Activated CD4-positive, alpha-beta T cell treated with anti-CD3 and anti-CD28 coated beads for 1 hour (primary cell): ENCODE measurements around the gene CHST5.
"Not testable (repeated sequence)": the region's sequence is repeated elsewhere in the genome, so short reads cannot be mapped to it uniquely, and the experiment has no call there.

Experiments used
- DNase-seq: peaks from one replicate; pipeline ENCODE4 v3.0.0-alpha.2; 2020

Gene CHST5

DNA sequence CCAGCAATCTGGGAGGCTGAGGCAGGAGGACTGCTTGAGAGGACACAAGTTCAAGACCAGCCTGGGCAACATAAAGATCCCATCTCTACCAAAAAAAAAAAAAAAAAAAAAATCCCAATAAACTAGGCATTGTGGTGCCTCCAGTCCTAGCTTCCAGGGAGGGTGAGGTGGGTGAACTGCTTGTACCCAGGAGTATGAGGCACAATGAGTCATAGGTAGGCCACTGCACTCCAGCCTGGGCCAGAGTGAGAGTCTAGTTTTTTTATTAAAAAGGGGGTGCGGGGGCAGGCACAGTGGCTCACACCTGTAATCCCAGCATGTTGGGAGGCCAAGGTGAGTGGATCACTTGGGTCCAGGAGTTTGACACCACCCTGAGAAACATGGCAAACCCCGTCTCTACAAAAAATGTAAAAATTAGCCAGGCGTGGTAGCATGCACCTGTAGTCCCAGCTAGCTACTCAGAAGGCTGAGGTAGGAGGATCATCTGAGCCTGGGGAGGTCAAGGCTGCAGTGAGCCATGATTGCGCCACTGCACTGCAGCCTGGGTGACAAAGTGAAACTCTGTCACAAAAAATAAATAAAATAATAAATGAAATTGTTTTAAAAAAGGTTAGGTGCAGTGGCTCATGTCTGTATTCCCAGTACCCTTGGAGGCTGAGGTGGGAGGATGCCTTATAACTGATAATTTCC, 32.8 kb downstream of the CHST5 start:
- no peak for DNase-seq

DNA sequence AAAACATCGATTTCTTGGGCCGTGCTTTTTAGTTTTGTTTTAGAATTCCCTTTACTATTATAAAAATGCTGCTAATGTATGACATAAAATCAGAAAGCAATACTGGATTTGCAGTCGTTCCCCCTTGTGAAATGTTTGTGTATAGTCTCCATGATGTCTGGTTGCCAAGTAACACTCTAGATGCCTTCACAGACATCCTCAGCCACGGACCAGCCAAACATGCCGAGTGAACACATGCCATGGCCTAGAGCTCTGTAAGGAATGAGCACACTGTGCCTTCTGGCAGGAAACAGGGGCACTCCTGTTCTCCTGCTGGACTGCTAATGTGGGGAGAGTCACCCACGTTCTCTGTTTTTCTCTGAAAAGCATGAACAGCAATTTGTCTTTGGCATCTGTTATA, 34.1 kb downstream of the CHST5 start:
- DNase-seq, result not testable (repeated sequence)

DNA sequence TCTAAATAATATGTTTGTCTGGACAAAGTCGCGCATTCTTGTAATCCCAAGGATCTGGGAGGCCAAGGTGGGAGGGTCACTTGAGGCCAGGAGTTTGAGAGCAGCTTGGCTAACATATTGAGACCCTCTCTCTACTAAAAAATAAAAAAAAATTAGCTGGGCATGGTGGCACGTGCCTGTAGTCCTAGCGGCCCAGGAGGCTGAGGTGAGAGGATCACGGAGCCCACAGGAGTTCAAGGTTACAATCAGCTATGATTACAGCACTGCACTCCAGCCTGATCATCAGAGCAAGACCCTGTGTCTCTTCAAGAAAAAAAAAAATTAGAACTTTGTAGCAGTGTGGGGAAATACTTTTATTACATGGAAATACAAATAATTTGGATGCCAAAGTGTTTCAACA, 34.5 kb downstream of the CHST5 start:
- DNase-seq, result no peak

DNA sequence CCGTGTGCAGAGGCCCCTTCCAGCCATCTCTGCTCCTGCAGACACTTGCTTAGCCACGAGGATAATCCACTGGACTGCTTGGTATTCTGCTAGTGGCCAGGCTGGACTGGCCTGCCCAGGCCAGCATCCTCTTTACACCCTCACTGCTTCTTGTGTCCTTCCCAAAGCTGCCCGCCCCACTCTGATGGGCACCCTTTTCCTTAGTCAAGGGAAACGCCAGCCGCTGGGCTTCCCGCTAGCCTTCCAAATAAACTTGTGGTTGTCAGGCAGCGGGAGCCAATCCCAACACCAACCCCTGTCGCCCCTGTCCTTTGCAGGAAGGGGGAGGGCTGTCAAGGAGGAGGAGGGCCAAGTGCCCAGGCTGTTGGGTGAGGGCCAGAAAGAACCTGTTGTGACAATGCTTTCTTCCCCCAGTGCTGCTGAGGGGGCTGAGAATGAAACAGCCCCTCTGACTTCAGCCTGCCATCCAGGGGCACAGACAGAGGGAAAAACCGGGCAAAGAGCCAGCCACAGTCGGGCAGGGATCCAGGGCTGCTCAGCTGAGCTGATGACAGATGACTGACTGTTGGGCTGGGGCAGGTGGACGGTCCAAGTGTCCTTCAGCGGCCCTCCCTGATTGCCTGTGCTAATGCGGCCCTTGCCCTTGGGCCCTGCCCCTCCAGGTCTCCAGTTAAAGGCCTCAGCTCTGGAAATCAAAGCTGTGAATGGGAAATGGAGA, 37.1 kb downstream of the CHST5 start:
- not testable (repeated sequence) for DNase-seq

DNA sequence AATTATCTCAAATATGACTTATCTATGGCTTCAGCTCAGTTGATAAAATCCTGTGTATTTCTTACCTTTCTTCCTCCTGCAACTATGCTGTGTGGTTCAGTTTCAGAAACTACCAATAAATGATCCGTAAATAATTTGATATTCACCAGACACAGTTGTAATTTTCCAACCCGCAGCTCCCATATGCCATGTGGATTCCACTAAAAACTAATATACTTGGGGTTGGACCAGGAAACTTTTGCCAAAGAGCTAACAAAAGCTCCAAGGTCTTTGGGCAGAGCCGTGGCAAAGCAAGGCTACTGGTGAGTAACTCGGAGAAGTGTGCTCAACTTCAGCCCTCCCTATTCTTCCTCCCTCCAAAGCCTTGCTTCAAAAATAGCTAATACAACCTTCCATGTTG, 38.4 kb downstream of the CHST5 start:
- no peak for DNase-seq

DNA sequence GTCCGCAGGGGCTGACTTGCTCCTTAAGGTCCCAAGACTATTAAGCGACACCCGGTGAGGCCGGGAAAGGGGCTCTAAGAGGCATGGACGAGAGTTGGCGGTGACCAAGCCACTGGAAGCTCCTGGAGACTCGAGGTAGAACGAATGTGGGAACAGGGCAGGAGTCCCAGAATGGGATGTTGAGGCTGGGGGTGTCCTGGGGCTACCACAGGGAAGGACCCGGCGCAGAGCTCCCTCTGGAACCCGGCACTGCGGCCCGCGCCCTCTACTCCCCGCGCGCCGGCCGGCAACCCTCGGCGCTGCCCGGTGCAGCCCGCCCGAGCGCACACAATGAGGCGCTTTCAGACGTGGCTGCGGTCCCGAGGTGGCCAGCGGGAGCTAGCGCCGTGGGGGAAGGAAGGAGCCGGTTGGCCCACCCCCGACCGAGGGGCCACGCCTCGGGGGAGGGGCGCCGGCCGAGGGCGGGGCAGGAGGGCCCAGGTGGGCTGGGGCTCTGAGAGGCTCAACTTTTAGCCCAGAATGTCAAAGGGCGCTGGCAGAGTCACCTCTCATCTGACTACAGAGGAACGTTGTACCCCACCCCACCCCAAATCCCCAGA, 40.7 kb downstream of the CHST5 start, which contains the start of gene CHST6:
TSS of gene CHST6 (minus strand) at position 366 of the 599 bp plus-strand sequence. CDS start 15,613 bp downstream, outside the sequence.
- DNase-seq, result no peak

DNA sequence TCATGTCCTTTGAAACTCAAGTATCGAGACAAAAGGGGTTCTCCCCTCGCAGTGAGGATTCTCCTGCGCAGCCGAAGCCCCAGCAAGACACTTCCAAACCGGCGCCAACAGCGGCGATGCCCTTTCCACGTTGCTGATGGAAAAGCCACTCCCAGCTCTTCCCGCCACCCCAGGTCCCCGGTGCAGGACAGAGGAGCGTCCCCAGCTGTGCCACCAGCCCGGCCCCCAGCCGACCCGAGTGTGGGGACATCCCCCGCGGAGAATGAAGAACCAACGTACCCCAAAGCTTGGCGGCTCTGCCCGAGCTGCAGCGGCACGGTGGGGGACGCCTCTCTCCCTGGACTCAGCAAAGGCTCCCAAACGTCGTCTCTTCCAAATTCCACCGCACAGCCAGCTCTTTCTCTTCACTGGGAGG, 41.2 kb downstream of the CHST5 start:
- DNase-seq, result no peak

DNA sequence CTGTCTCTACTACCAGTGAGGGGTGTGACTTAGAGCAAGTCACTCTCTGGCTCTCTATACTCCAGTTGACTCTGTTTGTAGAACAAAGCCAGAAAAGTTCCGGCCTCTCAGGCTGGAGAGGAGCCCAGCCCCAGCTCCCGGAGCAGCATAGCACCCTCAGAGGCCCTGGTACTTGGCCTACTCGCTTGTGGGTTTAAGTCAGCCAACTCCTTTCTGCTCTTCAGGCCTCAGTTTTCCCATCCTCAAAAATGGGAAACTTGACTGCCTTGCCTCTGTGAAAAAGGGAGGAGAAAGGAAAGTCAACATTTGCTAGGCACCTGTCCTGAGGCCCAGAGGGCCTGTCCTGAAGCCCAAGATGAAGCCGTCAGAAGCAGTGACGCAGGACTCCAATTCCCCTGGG, 41.7 kb downstream of the CHST5 start:
- no peak for DNase-seq

DNA sequence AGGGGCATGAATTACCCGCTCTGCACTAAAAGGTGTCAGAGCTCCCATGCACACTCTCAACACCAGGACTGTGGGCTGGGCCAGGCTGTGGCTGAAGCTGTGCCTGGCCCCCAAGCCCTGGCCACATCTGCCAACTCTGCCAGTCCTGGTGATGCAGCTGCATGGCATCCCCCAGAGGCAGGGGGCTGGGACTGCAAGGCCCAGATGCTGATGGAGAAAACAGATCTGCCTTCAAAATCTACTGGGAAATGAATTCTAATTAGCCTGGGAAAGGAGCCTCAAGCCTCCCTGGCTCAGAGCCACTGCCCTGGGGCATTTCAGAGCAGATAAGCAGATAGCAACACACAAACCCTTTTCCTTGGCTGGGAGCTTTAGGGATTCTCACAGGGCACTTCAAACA, 44.0 kb downstream of the CHST5 start:
- DNase-seq, result no peak

DNA sequence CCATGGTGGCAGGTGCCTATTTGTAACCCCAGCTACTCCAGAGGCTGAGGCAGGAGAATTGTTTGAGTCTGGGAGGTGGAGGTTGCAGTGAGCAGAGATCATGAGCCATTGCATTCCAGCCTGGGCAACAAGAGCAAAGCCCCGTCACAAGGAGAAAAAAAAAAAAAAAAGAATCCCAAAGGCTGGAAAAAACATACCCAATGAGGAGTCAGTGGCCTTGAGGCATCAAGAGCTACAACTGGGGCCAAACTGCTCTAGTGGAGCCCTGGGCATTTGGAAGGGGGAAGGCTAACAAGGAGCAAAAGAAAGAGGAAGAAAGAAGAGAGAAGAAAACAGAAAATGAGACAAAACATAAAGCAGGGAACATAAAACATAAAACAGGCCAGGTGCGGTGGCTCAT, 47.6 kb downstream of the CHST5 start:
- no peak for DNase-seq

DNA sequence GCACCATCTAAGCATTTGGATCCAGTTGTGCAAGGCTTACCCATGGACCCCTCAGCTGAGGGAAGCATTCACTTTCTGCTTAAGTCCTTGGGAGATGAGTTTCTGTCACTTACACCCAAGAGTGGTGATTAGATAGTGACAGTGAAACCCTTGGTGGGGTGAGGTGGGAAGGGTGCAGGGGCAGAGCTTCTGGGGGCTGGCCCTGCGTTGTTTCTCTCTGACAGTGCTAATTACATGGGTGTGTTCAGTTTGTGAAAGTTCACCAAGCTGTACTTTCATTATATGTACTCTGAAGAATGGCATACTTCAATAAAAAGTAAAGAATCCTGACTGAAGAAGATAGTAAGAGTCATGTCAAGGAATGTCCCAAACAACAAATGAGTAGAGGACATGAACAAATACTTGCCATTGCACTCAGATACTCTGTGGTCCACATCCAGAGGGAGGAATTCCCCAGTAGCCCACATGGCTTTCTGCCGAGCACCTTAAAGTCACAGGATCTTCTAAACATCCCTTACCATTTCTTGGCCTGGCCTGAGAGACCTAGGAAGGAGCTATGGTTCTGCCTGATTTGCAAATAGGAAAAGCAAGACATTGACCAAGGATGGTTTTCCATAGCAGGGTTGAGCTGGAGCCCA, 49.1 kb downstream of the CHST5 start:
- DNase-seq, result no peak

DNA sequence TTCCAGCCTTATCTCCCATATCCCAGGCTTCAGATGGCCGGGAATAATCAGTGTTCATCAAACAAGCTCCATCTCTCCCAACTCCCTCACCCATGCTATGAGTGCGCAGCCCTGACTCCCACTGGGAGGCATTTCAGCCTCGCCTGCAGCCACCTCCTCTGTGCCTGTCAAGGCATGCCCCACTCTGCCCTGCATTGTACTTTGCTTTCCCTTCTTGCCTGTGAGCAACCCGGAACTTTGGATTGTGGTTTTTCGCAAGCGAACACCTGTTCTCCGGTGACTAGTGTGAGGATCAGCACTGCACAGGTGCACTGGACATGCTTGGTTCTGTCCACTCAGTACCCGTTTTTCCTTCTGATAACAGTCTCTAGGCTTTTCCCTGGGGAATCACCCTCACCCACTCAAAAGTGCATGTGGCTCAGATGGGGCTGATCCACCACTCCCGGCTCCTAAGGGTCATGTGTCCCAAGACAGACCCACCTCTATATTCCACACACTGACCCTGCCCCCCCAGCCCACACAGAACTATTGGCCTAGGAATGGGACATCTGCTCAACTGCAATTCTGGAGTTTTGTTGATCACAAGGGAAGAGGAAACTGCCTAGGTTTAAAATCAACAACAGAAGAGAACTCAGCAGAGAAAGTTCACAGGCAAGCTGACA, 49.8 kb downstream of the CHST5 start:
- no peak for DNase-seq

DNA sequence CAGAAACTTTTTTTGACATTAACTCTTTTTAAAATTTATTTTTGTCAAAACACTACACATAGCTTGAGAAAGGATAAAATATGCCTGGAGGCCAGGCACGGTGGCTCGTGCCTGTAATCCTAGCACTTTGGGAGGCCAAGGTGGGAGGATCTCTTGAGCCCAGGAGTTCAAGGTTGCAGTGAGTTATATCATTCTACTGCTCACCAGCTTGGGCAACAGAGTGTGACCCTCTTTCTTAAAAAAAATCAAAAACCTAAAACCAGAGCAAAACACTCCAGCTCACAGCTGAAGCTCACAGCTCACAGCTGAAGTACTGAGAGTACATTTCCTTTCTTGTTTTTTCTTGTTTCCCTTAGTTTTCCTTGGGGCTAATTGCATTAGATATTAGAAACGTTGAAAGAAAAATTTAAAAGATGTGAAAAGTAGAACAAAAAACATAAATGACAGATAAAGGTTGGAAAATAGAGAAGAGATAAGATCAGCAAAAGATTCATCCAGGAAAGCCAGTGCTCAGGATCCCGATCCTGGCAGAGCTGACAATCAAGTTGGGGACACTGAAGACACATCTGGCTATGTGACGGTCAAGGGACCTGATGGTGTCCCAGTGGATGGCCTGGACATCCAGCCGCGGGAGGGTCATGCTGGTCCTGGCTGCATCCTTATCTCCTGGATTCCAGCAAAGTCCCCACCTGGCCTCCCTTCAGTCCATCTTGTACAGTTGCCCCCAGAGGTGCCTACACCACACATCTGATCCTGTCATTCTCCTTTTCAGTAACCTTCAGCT, 50.5 kb downstream of the CHST5 start:
- DNase-seq, result no peak

DNA sequence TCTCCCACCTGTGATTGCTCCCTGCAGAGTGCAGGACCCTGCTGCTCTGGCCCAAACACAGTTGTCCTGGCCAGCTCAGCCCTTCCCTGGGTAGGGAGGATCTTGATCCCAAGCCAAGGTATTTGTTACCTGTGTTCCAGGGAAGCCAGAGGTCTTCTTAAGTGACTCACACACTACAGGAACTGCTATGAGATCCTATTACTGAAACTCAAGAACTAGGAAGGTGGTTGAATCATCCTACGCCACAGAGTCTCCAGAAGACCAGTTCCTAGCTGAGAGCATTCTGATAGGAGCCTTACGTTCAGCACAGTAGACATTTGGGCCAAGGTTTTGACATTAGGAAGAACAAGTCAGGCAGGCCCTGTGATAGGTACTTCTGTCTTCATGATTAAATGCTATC, 52.7 kb downstream of the CHST5 start:
- DNase-seq, result no peak

DNA sequence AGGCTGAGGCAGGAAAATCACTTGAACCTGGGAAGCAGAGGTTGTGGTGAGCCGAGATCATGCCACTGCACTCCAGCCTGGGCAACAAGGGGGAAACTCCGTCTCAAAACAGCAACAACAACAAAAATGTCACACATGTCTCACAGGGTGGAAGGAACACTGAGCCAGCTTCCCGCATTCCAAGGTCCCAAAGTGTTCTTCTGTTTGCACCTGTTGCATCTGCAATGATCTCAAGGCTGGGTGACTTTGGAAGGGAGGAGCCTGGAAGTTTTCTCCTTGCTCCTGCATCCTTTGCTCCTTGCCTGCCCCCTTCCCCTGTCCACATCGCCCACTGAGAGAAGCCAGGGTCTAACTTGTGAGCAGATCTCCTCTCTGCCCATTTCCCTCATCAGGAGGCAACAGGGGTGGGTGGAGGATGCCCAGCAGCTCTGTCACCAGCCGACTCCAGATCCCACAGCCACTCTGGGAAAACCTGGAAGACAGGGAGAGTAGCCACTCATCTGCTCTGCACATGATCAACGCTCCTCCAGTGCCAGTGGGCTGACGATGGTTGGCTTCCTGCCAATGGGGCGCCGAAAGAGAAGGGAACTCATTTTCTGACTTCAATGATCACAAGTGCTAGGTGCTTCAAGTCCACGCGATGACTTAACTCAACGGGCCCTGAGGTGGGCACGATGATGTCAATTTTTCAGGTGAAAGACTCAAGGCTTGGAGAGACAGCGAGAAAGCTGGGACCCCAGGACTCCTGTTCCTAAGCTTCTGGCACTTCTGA, 53.3 kb downstream of the CHST5 start:
- DNase-seq, result no peak

DNA sequence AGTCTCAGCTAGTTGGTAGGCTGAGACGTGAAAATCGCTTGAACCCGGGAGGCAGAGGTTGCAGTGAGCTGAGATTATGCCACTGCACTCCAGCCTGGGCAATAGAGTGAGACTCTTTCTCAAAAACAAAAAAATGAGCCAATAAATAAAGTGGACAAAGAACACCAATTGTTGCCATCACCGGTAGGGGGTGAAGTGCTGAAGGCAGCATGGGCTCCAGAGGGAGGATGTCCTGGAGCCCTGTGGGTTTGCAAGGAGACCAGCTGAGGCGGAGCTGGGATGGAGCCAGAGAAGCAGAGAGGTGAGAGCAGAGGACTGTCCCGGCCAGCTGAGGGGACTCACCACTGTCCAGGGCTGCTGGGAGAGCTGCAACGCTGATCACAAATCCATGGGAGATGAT, 54.4 kb downstream of the CHST5 start:
- DNase-seq, result no peak

DNA sequence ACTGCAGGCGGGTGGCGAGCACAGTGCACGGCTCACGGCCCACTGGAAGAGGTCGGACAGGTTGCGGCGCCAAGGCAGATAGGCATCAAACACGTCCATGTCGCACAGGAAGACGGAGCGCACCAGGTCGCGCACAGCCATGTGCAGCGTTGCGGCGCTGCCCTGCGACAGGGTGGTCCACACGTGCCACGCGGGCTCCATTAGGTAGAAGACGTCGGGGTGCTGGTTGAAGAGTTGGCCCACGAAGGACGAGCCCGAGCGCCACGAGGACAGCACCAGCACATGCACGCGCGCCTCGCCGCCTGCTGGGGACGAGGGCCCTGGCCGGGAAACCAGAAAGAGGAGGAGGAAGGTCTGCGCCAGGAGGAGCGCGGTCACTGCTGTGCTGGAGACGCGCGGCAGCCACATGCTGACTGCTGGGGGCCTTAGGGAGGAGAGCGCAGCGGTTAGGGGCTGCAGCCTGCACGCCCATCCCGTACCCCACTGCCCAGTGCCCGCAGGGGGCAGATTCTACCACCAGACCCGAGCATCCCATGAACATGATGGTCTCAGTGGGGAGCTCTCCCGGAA, 56.4 kb downstream of the CHST5 start:
- DNase-seq, result no peak
